Natural killer cell (primary cell): ENCODE measurements around the gene BRF1. TPM values are rescaled to one million over a fixed set of nuclear protein-coding genes. Genes with fewer than 3 reads are reported as not detected.

Experiments used
- ATAC-seq, 3 donors: fragments of 150-1000 bp in 2 of 3; fragments of 200-7000 bp in 1 of 3; cut with Tn5 transposase; 1 replicate in 1 of 3; 2 replicates in 2 of 3; pipeline ENCODE4 v1.10.0; 2021; ENCODE audit warnings: mild to moderate bottlenecking in 2 of 3, moderate library complexity in 2 of 3
- DNase-seq, 2 donors: peaks; one replicate each; pipeline versions ENCODE4 v3.0.0 to v3.0.0-alpha.2; 2013 to 2021; ENCODE audit warnings: mixed read lengths in 1 of 2
- H3K27ac ChIP-seq: one replicate; pipeline ENCODE4 v1.5.1; 2013; ENCODE audit warnings: mild to moderate bottlenecking, low read length
- H3K27me3 ChIP-seq: one replicate; pipeline ENCODE4 v1.6.1; 2013; ENCODE audit warnings: low read length; ENCODE audit not compliant: control insufficient read depth, insufficient read depth
- H3K36me3 ChIP-seq: one replicate; pipeline ENCODE4 v1.6.1; 2013; ENCODE audit warnings: low read length; ENCODE audit not compliant: control insufficient read depth, insufficient read depth
- H3K4me1 ChIP-seq: one replicate; pipeline ENCODE4 v1.6.1; 2013; ENCODE audit warnings: low read length; ENCODE audit not compliant: control insufficient read depth, insufficient read depth
- H3K4me3 ChIP-seq: one replicate; pipeline ENCODE4 v1.5.1; 2013; ENCODE audit warnings: low read length
- H3K9me3 ChIP-seq: one replicate; pipeline ENCODE4 v1.6.1; 2013; ENCODE audit warnings: low read length; ENCODE audit not compliant: control insufficient read depth, insufficient read depth
- H3K27ac Mint-ChIP-seq, 2 donors: one replicate each; pipeline ENCODE4 v1.8.0; 2022; ENCODE audit warnings: mild to moderate bottlenecking in 2 of 2, mixed read lengths in 2 of 2, moderate library complexity in 1 of 2
- H3K27me3 Mint-ChIP-seq, 2 donors: one replicate each; pipeline ENCODE4 v1.8.0; 2022; ENCODE audit warnings: low read depth in 2 of 2, mixed read lengths in 2 of 2
- H3K36me3 Mint-ChIP-seq: one replicate; pipeline ENCODE4 v1.8.0; 2022; ENCODE audit warnings: mixed read lengths
- H3K4me1 Mint-ChIP-seq, 2 donors: one replicate each; pipeline ENCODE4 v1.8.0; 2022; ENCODE audit warnings: mixed read lengths in 2 of 2
- H3K4me3 Mint-ChIP-seq: one replicate; pipeline ENCODE4 v1.8.0; 2022; ENCODE audit warnings: mild to moderate bottlenecking, moderate library complexity, mixed read lengths
- H3K9me3 Mint-ChIP-seq, 2 donors: one replicate each; pipeline ENCODE4 v1.8.0; 2022; ENCODE audit warnings: mixed read lengths in 2 of 2
- CTCF ChIP-seq: fragments of 200-600 bp; IDR thresholded peaks from one replicate; pipeline ENCODE4 v1.8.0; 2022; ENCODE audit warnings: antibody characterized with exemption
- WGBS: methylation state at CpG from one replicate; pipeline ENCODE4 v1.1.7; 2013; ENCODE audit warnings: missing lambda C conversion rate; ENCODE audit not compliant: insufficient coverage; 5-methylcytosine and 5-hydroxymethylcytosine counted together
- intact Hi-C: fragments of 100-400 bp; cut with micrococcal nuclease; formaldehyde crosslinking; loops from one replicate; pipeline ENCODE4 v1.14.2; 2022
- total RNA-seq, 4 donors: library from RNA; stranded (reverse); fragments of 120-200 nt in 1 of 4; gene quantifications; one replicate each; pipeline versions ENCODE4 v1.2.3 to v1.2.4, GENCODE V29; 2013 to 2022

The BRF1 gene
- total RNA-seq, 3 donors from 2014 or later (not counting 1 experiment from before 2014, with no cell fraction given): 82.4 to 92.7 (median 87.4) TPM

DNA sequence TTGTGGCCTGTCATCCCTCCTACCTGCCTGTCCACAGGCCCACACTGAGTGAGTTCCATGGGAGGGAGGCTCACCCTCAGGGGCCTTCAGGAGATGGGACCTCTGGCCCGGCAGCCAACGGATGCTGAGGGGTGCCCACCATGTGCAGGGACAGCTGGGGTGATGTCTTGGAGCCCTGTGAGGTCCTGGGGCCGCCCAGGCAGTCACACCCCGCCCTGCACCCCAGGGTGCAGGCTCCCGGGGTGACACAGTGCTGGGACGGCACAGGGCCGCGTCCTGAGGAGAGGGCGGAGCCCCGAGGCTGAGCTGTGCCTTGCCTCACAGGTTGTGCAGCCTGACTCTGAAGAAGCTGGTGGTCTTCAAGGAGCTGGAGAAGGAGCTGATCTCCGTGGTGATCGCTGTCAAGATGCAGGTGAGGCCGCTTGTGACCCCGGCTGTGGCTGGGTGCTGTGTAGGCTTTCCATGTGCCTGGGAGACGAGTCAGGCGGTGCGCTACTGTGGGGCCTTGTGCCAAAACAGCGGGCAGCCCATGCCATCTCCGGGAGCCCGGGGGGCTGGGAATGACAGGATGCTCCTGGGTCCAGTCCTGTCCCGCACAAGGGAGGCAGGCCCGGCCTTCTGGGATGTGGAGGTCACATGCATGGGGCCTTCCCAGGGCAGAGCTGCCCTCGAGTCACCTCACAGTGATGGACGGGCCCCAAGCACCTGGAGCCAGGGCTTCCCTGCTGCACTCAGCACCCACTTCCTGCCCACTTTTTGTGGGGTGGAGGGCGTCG lies 47.6 kb upstream of the BRF1 start:
- no peaks in the 10 kb centered on the region for H3K36me3 Mint-ChIP-seq
- intact Hi-C loops: no loop called here
- Histone ChIP-seq H3K27ac (no peak overlapping the region), H3K4me1 (peaks cover 4% of the 10 kb centered on the region), H3K27me3 (no peaks in the 10 kb centered on the region), H3K4me3 (no peak overlapping the region), H3K36me3 (no peaks in the 10 kb centered on the region), H3K9me3 (no peaks in the 10 kb centered on the region)
- no peaks in the 10 kb centered on the region for H3K27me3 Mint-ChIP-seq
- ATAC-seq: no peak
- no peak for DNase-seq
- 85% methylated on average over 26 of the region's 26 CpGs for WGBS
- no peak overlapping the region for H3K4me3 Mint-ChIP-seq
- H3K9me3 Mint-ChIP-seq: peaks cover 0 to 4% of the 10 kb centered on the region in 2 donors
- peaks cover 3 to 4% of the 10 kb centered on the region in 2 donors for H3K4me1 Mint-ChIP-seq
- no peak for TF ChIP-seq CTCF
- no peak overlapping the region for H3K27ac Mint-ChIP-seq

DNA sequence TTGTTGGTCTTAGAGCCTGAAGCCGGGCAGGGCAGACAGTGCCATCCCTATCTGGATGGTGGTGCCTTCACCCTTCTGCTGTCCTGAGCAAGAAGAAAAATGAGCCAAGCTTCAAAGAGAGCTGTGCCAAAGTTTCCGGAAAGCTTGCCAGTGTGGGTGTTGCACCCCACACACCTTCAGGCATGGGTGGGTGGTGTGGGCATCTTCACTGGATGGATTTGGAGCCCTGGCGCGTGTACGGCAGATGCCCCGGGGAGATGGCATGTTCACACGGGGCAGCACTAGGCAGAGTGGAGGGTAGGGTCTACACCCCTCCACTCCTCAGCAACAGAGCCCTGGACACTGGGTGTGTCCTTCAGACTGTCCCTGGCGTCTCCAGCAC lies 46.8 kb upstream of the BRF1 start:
- Histone ChIP-seq H3K27me3 (no peaks in the 10 kb centered on the region), H3K4me1 (peaks cover 4% of the 10 kb centered on the region), H3K4me3 (no peak overlapping the region), H3K36me3 (no peaks in the 10 kb centered on the region), H3K27ac (no peak overlapping the region), H3K9me3 (no peaks in the 10 kb centered on the region)
- ATAC-seq: no peak
- Mint-ChIP-seq H3K36me3 (no peaks in the 10 kb centered on the region), H3K4me1 (peaks cover 3 to 4% of the 10 kb centered on the region in 2 donors), H3K4me3 (no peak overlapping the region), H3K27me3 (no peaks in the 10 kb centered on the region), H3K9me3 (peaks cover 0 to 4% of the 10 kb centered on the region in 2 donors), H3K27ac (no peak overlapping the region)
- DNase-seq: no peak
- WGBS: 92% methylated on average over 3 of the region's 8 CpGs
- no peak for TF ChIP-seq CTCF
- intact Hi-C loops: no loop called here

DNA sequence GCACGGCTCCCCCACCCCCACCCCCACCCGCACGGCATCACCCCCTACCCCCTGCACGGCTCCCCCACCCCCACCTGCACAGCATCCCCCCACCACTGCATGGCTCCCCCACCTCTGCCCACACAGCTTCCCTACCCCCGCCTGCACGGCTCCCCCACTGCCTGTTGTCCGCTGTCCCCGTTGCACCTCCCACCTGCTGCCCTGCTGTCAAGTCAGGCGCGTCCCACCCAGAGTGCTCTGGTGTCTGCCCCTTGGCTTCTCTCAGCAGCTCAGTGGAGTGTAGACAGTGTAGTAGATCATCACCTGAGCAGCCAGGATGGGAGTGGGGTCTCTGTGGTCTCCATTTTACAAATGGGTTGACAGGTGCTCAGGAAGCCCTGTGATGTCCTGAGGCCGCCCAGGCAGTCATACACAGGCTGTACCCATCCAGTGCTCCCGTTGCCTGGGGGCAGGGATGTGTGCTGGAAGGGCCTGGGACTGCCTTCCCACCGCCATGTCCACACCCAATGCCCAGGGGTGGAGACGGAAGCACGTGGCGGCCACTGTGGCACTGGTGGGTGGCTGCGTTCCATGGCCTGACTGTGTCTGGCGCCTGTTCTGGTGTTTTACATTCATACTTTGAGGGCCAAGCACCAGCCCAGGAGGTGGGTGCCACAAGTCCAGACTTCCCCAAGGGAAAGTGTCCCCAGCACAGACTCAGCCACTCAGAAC lies 46.2 kb upstream of the BRF1 start:
- no peak for DNase-seq
- H3K27me3 Mint-ChIP-seq: no peaks in the 10 kb centered on the region
- peaks cover 2 to 3% of the 10 kb centered on the region in 2 donors for H3K4me1 Mint-ChIP-seq
- Histone ChIP-seq H3K27ac (no peak overlapping the region), H3K27me3 (no peaks in the 10 kb centered on the region), H3K4me3 (no peak overlapping the region), H3K4me1 (peaks cover 2% of the 10 kb centered on the region), H3K36me3 (no peaks in the 10 kb centered on the region), H3K9me3 (no peaks in the 10 kb centered on the region)
- intact Hi-C loops: no loop called here
- no peaks in the 10 kb centered on the region for H3K36me3 Mint-ChIP-seq
- no peak for TF ChIP-seq CTCF
- no peak overlapping the region for H3K27ac Mint-ChIP-seq
- 93% methylated on average over 14 of the region's 18 CpGs for WGBS
- no peak for ATAC-seq
- H3K4me3 Mint-ChIP-seq: no peak overlapping the region
- H3K9me3 Mint-ChIP-seq: peaks cover 0 to 4% of the 10 kb centered on the region in 2 donors
